Activated CD8-positive, alpha-beta memory T cell treated with anti-CD3 and anti-CD28 coated beads, Interleukin-2, amount 50 U/mL, for 1 hour (primary cell): ENCODE data around the gene KCTD12.
A peak's percentile ranks its signal among the peaks of the same experiment; 100 is the strongest.
"Not testable (repeated sequence)": the region's sequence is repeated elsewhere in the genome, so short reads cannot be mapped to it uniquely, and the experiment has no call there.

Experiments
- DNase-seq: peaks from one replicate; pipeline ENCODE4 v3.0.0-alpha.2; 2020; ENCODE audit errors: extremely low read depth

The KCTD12 gene

GRCh38 chr13:76886292-76887075 lies at the start of gene KCTD12:
TSS of gene KCTD12 (minus strand) at chr13:76886405. CDS start at chr13:76886148, 257 bp downstream.
- peak; percentile 49 for DNase-seq

GRCh38 chr13:76934671-76935070 lies 48.5 kb upstream of the KCTD12 start:
- no peak for DNase-seq

DNA sequence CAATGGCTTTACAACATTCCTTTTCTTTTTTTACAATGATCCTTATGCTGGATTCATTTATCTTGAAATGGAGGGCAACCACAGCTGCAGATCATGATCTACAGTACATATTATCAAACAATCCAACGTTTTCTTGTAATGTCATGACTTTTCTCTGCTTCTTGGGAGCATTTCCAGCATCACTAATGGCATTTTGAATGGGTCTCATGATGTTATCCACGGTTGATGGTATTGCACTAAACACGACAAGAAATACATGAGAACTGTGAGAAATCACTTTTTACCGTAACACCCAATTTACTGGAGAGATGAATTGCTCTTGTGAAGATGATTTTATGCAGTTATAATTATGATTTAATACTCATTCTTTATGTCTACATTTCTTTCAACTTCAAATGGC lies 45.9 kb upstream of the KCTD12 start:
- no peak for DNase-seq

DNA sequence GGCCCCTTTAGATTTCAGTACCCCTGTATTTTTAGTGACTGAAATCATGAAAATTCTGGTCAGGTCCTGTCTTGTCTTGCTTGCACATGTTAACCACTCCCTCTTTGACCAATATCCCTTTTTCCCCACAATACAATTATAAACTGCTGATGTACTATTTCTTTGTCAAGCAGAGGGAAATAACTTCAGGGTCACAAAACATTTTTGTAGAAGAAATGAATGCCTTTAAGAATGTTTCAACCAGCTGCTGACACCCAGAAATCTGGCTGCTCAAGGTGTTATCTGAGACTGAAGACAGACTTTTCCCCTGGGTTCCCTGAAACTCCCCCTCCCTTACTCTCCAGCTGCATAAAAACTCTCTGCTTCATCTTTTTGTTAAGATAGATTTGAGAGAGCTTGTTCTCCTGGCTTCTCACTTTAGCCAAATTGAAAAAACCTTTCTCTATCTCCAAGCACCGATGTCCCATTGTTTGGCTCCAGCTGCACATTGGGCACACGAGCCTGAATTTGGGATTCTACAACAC lies 43.7 kb upstream of the KCTD12 start:
- no peak for DNase-seq

GRCh38 chr13:76929320-76929719 lies 43.1 kb upstream of the KCTD12 start:
- DNase-seq = no peak

- DNase-seq = no peak
Measured at GRCh38 chr13:76928456-76928855, 42.3 kb upstream of the KCTD12 start.

DNA sequence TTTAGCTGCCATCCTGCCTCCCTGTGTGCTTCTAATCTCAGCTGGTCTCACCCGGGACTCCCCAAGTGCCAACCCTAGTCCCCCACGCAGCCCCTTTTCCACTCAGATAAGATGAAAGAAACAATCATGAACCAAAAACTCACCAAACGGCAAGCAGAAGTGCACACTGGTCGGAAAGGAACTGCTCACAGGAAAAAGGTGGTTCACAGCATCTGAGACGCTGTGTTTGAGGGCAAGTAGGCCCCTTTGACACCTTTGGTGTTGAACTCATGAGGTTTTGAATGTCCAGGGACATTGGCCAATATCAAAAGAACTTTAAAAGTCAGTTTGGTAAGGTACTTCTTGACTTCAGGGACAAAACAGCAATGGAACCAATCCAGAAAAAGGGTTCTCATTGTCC lies 41.8 kb upstream of the KCTD12 start:
- no peak for DNase-seq

DNA sequence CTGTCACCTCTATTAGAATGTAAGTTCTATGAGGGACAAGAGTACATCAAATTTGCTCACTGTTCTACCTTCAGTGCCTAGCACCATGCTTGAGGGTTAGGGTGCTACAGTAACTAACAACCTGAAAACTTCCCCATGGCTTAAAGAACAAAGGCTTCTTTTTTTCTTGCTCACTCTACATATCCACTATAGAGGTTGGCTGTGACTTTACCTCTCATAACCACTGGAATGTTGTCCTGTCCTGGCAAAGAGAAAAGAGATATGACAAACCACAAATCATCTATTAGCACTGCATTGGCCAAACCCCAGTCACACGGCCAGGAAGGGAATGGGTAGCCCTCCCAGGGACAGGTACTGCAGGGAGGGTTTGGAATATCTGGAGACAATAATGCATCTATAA lies 38.9 kb upstream of the KCTD12 start:
- DNase-seq = no peak

DNA sequence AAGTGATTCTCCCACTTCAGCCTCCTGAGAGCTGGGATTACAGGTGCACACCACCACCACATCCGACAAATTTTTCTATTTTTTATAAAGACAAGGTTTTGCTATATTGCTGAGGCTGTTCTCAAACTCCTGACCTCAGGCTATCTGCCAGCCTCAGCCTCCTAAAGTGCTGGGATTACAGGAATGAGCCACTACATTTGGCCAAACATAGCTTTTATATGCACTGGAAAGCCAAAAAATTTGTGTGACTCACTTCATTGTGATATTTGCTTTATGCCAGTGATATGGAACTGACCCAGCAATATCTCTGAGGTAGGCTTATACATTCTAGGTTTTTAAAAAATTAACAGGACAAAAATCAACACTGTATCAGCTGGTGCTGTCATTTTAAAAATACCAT lies 35.3 kb upstream of the KCTD12 start:
- DNase-seq = no peak

DNA sequence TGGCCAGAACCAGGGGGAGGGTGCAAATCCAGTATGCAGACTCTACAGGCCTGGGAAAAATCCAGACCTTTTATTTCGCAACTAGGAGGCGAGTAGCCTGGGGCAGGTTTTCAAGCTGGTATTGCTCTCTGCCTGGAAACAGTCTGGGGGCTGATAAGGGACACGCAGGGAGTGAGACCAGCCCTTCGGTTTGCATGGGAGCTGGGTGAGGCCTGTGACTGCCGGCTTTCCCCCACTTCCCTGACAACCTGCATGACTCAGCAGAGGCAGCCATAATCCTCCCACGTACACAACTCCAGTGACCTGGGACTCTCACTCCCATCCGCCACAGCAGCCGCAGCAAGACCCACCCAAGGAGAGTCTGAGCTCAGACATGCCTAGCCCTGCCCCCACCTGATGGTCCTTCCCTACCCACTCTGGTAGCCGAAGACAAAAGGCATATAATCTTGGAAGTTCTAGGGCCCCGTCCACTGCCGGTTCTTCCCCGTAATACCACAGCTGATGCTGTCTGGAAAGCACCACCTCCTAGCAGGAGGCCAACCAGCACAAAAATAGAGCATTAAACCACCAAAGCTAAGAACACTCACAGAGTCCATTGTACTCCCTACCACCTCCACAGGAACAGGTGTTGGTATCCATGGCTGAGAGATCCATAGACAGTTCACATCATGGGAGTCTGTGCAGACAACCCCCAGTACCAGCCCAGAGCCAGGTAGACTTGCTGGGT lies 31.7 kb upstream of the KCTD12 start:
- DNase-seq = not testable (repeated sequence)

DNA sequence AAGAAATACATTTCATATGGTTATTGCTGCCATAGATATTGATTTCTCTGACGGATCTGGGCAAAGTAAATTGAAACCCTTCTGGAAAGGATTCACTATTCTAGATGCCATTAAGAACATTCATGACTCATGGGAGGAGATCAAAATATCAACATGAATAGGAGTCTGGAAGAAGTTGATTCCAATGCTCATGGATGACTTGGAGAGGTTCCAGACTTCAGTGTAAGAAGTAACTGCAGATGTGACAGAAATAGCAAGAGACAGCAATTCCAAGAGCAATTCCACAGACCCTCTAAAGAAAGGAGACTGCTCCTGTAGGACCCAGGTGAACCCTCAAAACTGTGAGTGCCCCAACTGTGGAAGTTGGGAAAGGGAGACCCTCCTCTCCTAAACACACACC lies 30.9 kb upstream of the KCTD12 start:
- DNase-seq = no peak

DNA sequence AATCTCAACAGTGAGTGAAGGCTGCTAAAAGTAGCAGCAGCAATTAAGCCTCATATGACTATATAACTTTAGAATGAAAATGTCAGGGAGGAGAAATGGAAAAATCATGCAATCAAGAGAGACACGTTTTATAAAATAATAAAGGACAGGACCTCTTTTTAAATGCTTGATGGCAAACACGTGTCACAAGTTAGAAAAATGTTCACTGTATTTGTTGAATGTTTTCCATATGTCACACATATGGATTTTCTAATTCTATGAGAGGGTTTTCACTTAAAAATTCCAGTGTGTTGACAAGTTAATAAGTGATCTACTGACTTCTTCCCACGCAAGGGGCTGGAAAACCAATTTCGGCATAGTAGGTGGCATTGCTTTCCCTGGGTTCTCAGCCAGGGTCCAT lies 27.7 kb upstream of the KCTD12 start:
- DNase-seq = no peak

GRCh38 chr13:76912476-76912875 lies 26.3 kb upstream of the KCTD12 start:
- DNase-seq = no peak

DNA sequence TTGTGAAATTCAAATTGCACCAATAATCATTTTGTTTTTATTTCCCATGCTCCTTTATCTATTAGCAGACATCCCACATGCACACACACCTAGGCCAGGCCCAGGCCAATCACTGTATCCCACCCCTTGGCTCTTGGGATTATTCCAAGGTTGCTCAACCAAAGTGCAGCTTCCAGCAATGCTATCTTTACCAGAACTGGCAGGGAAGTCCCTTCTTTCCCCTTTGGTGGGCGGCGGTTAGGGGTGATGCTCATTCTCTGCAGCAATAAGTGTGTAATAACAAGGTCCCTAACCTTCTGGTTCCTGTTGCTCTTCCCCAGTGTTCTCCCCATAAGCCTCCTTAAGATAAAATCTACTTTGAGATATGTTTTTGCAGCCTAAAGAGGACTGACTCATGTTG lies 18.3 kb upstream of the KCTD12 start:
- no peak for DNase-seq

- no peak for DNase-seq
Measured at GRCh38 chr13:76903544-76904162, 17.4 kb upstream of the KCTD12 start.

- DNase-seq = not testable (repeated sequence)
Measured at GRCh38 chr13:76899066-76899465, 12.9 kb upstream of the KCTD12 start.

- DNase-seq = not testable (repeated sequence)
Measured at GRCh38 chr13:76897171-76897570, 11.0 kb upstream of the KCTD12 start.

DNA sequence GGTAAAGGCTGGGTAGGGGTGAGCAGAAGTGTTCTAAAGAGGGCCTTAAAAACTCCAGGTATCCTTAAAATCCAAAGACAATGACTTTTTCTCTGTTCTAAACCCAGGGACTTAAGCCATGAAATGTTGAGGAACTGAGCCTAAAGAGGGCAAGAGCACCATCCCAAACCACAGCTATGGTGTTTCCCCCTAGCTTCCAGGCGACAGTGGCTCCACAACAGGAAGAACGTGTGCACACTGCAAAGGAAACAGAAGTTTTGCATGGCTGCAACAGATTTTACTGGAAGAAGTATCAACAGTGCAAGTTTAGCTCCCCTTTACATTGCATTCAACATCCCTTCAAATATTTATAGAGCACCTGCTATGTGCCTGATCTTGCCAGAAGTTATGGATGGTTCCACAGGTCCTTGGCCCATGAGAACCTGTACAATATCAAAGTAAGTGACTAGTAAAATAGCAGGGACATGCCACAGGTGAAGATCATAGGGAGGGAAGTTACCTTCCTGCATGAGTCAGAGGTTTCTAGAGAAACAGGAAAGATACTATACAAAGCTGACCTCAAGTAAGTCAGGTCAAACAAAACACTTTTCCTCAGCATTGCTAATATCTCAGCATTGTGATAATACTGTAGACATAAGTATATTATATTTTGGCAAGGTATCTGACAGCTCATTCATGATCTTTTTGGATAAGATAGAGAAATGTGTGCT lies 8.4 kb upstream of the KCTD12 start:
- DNase-seq = no peak

GRCh38 chr13:76892488-76892887 lies 6.3 kb upstream of the KCTD12 start:
- no peak for DNase-seq

DNA sequence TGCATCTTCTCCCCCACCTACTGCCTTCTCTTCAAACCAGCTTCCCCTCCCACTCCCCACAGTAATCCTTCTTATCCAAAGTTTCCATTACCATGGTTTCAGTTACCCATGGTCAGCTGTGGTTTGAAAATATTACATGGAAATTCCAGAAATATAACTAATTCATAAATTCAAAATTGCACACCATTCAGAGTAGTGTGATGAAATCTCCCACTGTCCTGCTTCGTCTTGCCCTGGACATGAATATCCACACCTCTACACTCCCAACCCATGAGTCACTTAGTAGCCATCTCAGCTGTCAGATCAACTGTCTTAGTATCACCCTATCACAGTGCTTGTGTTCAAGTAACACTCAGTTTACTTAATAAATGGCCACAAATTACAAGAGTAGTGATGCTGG lies 3.8 kb upstream of the KCTD12 start:
- DNase-seq = no peak

GRCh38 chr13:76889254-76889653 lies 3.0 kb upstream of the KCTD12 start:
- no peak for DNase-seq

DNA sequence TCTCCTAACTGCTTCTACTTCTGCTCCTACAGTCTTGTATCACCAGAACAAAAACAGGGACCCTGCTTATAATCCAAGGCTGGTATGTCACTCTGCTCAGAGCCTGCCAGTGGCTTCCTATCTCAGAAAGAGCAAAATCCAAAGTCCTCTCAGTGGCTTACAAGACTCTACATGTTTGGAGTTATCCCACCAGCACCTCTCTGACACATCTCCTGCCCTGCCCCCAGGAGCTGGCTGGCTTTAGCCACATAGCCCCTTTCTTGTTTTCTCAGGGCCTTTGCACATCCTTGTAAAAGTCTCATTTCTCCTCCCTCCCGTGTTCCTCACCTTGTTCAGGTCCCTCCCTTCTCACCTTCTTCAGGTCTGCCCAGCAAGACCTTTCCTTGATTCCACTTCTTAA lies 2.2 kb upstream of the KCTD12 start:
- no peak for DNase-seq
